ENCODE results near the gene COA1. TPM values are rescaled to one million over a fixed set of nuclear protein-coding genes. Genes with fewer than 3 reads are reported as not detected.

COA1 gene
- total RNA-seq, 1 donor from 2014 or later: 192 TPM

- Histone ChIP-seq H3K36me3 (no peaks in the 10 kb centered on the region), H3K9me3 (ENCODE audit: low read depth) (peaks cover 11% of the 10 kb centered on the region), H3K9ac (no peak overlapping the region), H3K79me2 (ENCODE audit: low read depth) (peaks cover 100% of the 10 kb centered on the region), H3K27me3 (no peaks in the 10 kb centered on the region), H3F3A (ENCODE audit: low read depth) (no peaks in the 10 kb centered on the region), H4K20me1 (ENCODE audit: low read depth) (no peaks in the 10 kb centered on the region), H3K4me2 (no peak overlapping the region), H2AFZ (replicated peaks) (no peak overlapping the region), H3K4me3 (no peak overlapping the region), H3K4me1 (no peaks in the 10 kb centered on the region), H3K27ac (no peak overlapping the region)
- no peak for TF ChIP-seq EZH2phosphoT487 (IDR thresholded peaks at IDR 0.05)
- no peak for TF ChIP-seq CTCF (IDR thresholded peaks at IDR 0.05)
- TF ChIP-seq EZH2 (IDR thresholded peaks at IDR 0.05): no peak
- DNase-seq (ENCODE audit: low spot score): no peak
- Mint-ChIP-seq H3K36me3 (peaks cover 46% of the 10 kb centered on the region), H3K4me1 (no peaks in the 10 kb centered on the region), H3K9me3 (peaks cover 83% of the 10 kb centered on the region), H3K27me3 (ENCODE audit: insufficient read depth, low read depth) (no peaks in the 10 kb centered on the region), H3K4me3 (no peak overlapping the region), H3K27ac (no peak overlapping the region)
Measured at GRCh38 chr7:43671521-43671920, 57.8 kb downstream of the COA1 start.

GRCh38 chr7:43669286-43670081 is 59.8 kb downstream of the COA1 start:
- Histone ChIP-seq H3K4me3 (no peak overlapping the region), H2AFZ (replicated peaks) (no peak overlapping the region), H3K79me2 (ENCODE audit: low read depth) (peaks cover 99% of the 10 kb centered on the region), H3K27me3 (no peaks in the 10 kb centered on the region), H3K27ac (no peak overlapping the region), H3K36me3 (no peaks in the 10 kb centered on the region), H3F3A (ENCODE audit: low read depth) (no peaks in the 10 kb centered on the region), H4K20me1 (ENCODE audit: low read depth) (no peaks in the 10 kb centered on the region), H3K9ac (no peak overlapping the region), H3K9me3 (ENCODE audit: low read depth) (peaks cover 11% of the 10 kb centered on the region), H3K4me1 (no peaks in the 10 kb centered on the region), H3K4me2 (no peak overlapping the region)
- H3K4me3 Mint-ChIP-seq: no peak overlapping the region
- no peaks in the 10 kb centered on the region for H3K4me1 Mint-ChIP-seq
- H3K27me3 Mint-ChIP-seq (ENCODE audit: insufficient read depth, low read depth): no peaks in the 10 kb centered on the region
- H3K27ac Mint-ChIP-seq: no peak overlapping the region
- peaks cover 50% of the 10 kb centered on the region for H3K36me3 Mint-ChIP-seq
- TF ChIP-seq EZH2 (IDR thresholded peaks at IDR 0.05): no peak
- TF ChIP-seq EZH2phosphoT487 (IDR thresholded peaks at IDR 0.05): no peak
- no peak for TF ChIP-seq CTCF (IDR thresholded peaks at IDR 0.05)
- DNase-seq (ENCODE audit: low spot score): no peak
- peaks cover 80% of the 10 kb centered on the region for H3K9me3 Mint-ChIP-seq

GRCh38 chr7:43668035-43668434 is 61.3 kb downstream of the COA1 start:
- TF ChIP-seq EZH2phosphoT487 (IDR thresholded peaks at IDR 0.05): no peak
- TF ChIP-seq EZH2 (IDR thresholded peaks at IDR 0.05): no peak
- TF ChIP-seq CTCF (IDR thresholded peaks at IDR 0.05): no peak
- Histone ChIP-seq H3K27me3 (no peaks in the 10 kb centered on the region), H3K36me3 (no peaks in the 10 kb centered on the region), H2AFZ (replicated peaks) (no peak overlapping the region), H3K27ac (no peak overlapping the region), H3K4me1 (no peaks in the 10 kb centered on the region), H3K79me2 (ENCODE audit: low read depth) (peaks cover 93% of the 10 kb centered on the region), H3K4me3 (no peak overlapping the region), H3K4me2 (no peak overlapping the region), H4K20me1 (ENCODE audit: low read depth) (no peaks in the 10 kb centered on the region), H3F3A (ENCODE audit: low read depth) (no peaks in the 10 kb centered on the region), H3K9me3 (ENCODE audit: low read depth) (peaks cover 11% of the 10 kb centered on the region), H3K9ac (no peak overlapping the region)
- DNase-seq (ENCODE audit: low spot score): no peak
- no peaks in the 10 kb centered on the region for H3K27me3 Mint-ChIP-seq (ENCODE audit: insufficient read depth, low read depth)
- peaks cover 51% of the 10 kb centered on the region for H3K36me3 Mint-ChIP-seq
- H3K27ac Mint-ChIP-seq: no peak overlapping the region
- H3K9me3 Mint-ChIP-seq: peaks cover 69% of the 10 kb centered on the region
- H3K4me3 Mint-ChIP-seq: no peak overlapping the region
- H3K4me1 Mint-ChIP-seq: no peaks in the 10 kb centered on the region
